HG03432 (cell line): ENCODE measurements around the gene EVPL.
"Not testable (repeated sequence)": the region's sequence is repeated elsewhere in the genome, so short reads cannot be mapped to it uniquely, and the experiment has no call there.

Source experiments
- ATAC-seq: cut with Tn5 transposase; IDR thresholded peaks from one replicate; pipeline ENCODE4 v1.9.1; 2021; ENCODE audit warnings: mild to moderate bottlenecking, moderate library complexity; ENCODE audit not compliant: unreplicated experiment

EVPL gene

GRCh38 chr17:76027159-76027839, at the start of gene EVPL:
Gene EVPL (minus strand): TSS chr17:76027306. CDS start chr17:76027198, 108 bp downstream.
- ATAC-seq, result no peak

- no peak for ATAC-seq
Observed at GRCh38 chr17:76076146-76076764, 49.1 kb upstream of the EVPL start.

GRCh38 chr17:76075364-76076145, 48.4 kb upstream of the EVPL start:
- ATAC-seq, result no peak

GRCh38 chr17:76074390-76075363, 47.6 kb upstream of the EVPL start, which contains the start of gene GALR2:
Gene GALR2 (plus strand): TSS chr17:76074781. CDS start chr17:76074884, 103 bp downstream.
- no peak for ATAC-seq

- ATAC-seq, result peak; percentile 92
Observed at GRCh38 chr17:76072148-76072858, 45.2 kb upstream of the EVPL start, which contains the start of gene SRP68. Gene SRP68 (minus strand): TSS chr17:76072517. CDS start chr17:76072491, 26 bp downstream.

GRCh38 chr17:76071531-76072147, 44.5 kb upstream of the EVPL start:
- ATAC-seq, result no peak

- ATAC-seq, result no peak
Observed at GRCh38 chr17:76065775-76066174, 38.7 kb upstream of the EVPL start.

GRCh38 chr17:76063875-76064546, 36.9 kb upstream of the EVPL start:
- no peak for ATAC-seq

- ATAC-seq, result not testable (repeated sequence)
Observed at GRCh38 chr17:76058264-76058663, 31.2 kb upstream of the EVPL start.

- no peak for ATAC-seq
Observed at GRCh38 chr17:76056882-76057281, 29.8 kb upstream of the EVPL start.

GRCh38 chr17:76054112-76054476, 27.0 kb upstream of the EVPL start:
- no peak for ATAC-seq

- no peak for ATAC-seq
Observed at GRCh38 chr17:76053246-76054111, 26.4 kb upstream of the EVPL start.

GRCh38 chr17:76051561-76051960, 24.5 kb upstream of the EVPL start:
- ATAC-seq, result no peak

- ATAC-seq, result no peak
Observed at GRCh38 chr17:76050538-76051467, 23.7 kb upstream of the EVPL start.

GRCh38 chr17:76049836-76050537, 22.9 kb upstream of the EVPL start:
- ATAC-seq, result no peak

GRCh38 chr17:76049239-76049638, 22.1 kb upstream of the EVPL start:
- ATAC-seq, result no peak
